Smooth muscle cell (in vitro differentiated cells): Measurements from ENCODE around the gene BRD3. TPM values are rescaled to one million over a fixed set of nuclear protein-coding genes. Genes with fewer than 3 reads are reported as not detected.
"Not testable (repeated sequence)": the region's sequence is repeated elsewhere in the genome, so short reads cannot be mapped to it uniquely, and the experiment has no call there.

Experiments used
- DNase-seq: peaks from one replicate; lab custom pipeline; 2025; ENCODE audit not compliant: unreplicated experiment; lab: John Stamatoyannopoulos, UW
- H2AFZ ChIP-seq: fragments of 200-600 bp; sonication (generic); 2 replicates; pipeline ENCODE4 v1.6.0; 2016; ENCODE audit warnings: antibody characterized with exemption, low read depth, mild to moderate bottlenecking
- H3F3A ChIP-seq: fragments of 200-600 bp; sonication (generic); 2 replicates; pipeline ENCODE4 v1.6.0; 2017; ENCODE audit warnings: antibody characterized with exemption, low read depth
- H3K27ac ChIP-seq: fragments of 200-600 bp; sonication (generic); 2 replicates; pipeline ENCODE4 v1.5.1; 2016; ENCODE audit warnings: low read depth, mild to moderate bottlenecking
- H3K27me3 ChIP-seq: fragments of 200-600 bp; sonication (generic); 2 replicates; pipeline ENCODE4 v1.6.1; 2016; ENCODE audit warnings: low read depth, mild to moderate bottlenecking
- H3K36me3 ChIP-seq: fragments of 200-600 bp; sonication (generic); 2 replicates; pipeline ENCODE4 v1.5.1; 2016; ENCODE audit warnings: low read depth
- H3K4me1 ChIP-seq: fragments of 200-600 bp; sonication (generic); 2 replicates; pipeline ENCODE4 v1.5.1; 2016; ENCODE audit warnings: low read depth
- H3K4me2 ChIP-seq: fragments of 200-600 bp; sonication (generic); 2 replicates; pipeline ENCODE4 v1.6.0; 2016; ENCODE audit warnings: mild to moderate bottlenecking
- H3K4me3 ChIP-seq: fragments of 200-600 bp; sonication (generic); 2 replicates; pipeline ENCODE4 v1.5.1; 2016; ENCODE audit warnings: mild to moderate bottlenecking
- H3K79me2 ChIP-seq: fragments of 200-600 bp; sonication (generic); 2 replicates; pipeline ENCODE4 v1.6.0; 2016; ENCODE audit warnings: low read depth, mild to moderate bottlenecking
- H3K9ac ChIP-seq: fragments of 200-600 bp; sonication (generic); 2 replicates; pipeline ENCODE4 v1.6.0; 2016; ENCODE audit warnings: low read depth
- H3K9me3 ChIP-seq: fragments of 200-600 bp; sonication (generic); replicated peaks from 2 replicates; pipeline ENCODE4 v1.5.1; 2016; ENCODE audit warnings: low read depth
- H4K20me1 ChIP-seq: fragments of 200-600 bp; sonication (generic); 2 replicates; pipeline ENCODE4 v1.6.0; 2016; ENCODE audit warnings: low read depth
- CTCF ChIP-seq: fragments of 200-600 bp; sonication (generic); IDR thresholded peaks from 2 replicates; pipeline ENCODE4 v1.5.1; 2017; ENCODE audit warnings: borderline replicate concordance, mild to moderate bottlenecking, antibody characterized with exemption; ENCODE audit not compliant: insufficient read depth, poor library complexity, severe bottlenecking
- WGBS: methylation state at CpG from one replicate; pipeline ENCODE4 v1.1.7; 2016; ENCODE audit warnings: low lambda C conversion rate; 5-methylcytosine and 5-hydroxymethylcytosine counted together
- polyA plus RNA-seq: library from polyadenylated mRNA; unstranded; fragments of >200 nt; fragmentation: Nextera tagmentation; extraction: Ambion mirVana; gene quantifications from 2 replicates; pipeline ENCODE4 v1.2.1, GENCODE V29; 2016
- total RNA-seq: library from RNA; depleted of rRNA; stranded (reverse); fragments of >200 nt; gene quantifications from 2 replicates; pipeline ENCODE4 v1.2.3, GENCODE V29; 2014

BRD3 gene
- total and polyA plus RNA-seq, 2 experiments from 2014 or later, result 9.2 to 34.1 TPM

DNA sequence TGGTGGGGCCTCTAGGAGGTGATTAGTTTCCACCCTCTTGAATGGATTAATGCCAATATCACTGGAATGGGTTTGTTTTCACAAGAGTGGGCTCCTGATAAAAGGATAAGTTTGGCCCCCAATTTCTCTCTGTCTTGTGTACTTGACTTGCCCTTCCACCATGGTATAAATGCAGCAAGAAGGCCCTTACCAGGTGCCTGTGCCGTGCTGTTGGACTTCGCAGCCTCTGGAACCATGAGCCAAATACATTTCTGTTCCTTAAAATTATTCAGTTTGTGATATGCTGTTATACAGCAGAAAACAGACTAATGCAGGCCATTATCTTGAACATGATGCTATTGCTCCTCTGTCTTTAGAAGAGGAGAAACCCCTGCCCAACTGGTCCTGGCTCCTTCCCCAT, 17.8 kb upstream of the BRD3 start:
- Histone ChIP-seq H3K9me3 (no peaks in the 10 kb centered on the region), H3K27ac (no peak overlapping the region), H3K4me3 (no peak overlapping the region), H3K4me2 (no peak overlapping the region), H3K79me2 (no peaks in the 10 kb centered on the region), H3K4me1 (no peaks in the 10 kb centered on the region), H2AFZ (no peak overlapping the region), H3K27me3 (no peaks in the 10 kb centered on the region), H3F3A (no peaks in the 10 kb centered on the region), H3K9ac (no peak overlapping the region), H4K20me1 (no peaks in the 10 kb centered on the region), H3K36me3 (no peaks in the 10 kb centered on the region)
- 100% methylated on average over 2 of the region's 2 CpGs for WGBS
- DNase-seq, result no peak
- no peak for TF ChIP-seq CTCF

DNA sequence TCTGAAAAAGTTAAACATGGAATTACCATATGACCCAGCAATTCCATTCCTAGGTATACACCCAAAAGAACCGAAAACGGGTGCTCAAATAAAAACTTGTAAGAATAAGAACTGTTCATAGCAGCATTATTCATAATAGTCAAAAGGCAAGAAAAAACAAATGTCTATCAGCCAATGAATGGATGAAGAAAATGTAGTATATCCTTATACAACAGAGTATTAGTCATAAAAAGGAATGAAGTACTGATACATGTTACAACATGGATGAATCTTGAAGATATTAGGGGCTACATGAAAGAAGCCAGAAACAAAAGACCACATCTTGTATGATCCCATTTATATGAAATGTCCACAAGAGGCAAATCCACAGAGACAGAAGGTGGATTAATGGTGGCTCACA, 15.6 kb upstream of the BRD3 start:
- Histone ChIP-seq H3K4me3 (no peak overlapping the region), H3K9me3 (no peaks in the 10 kb centered on the region), H3F3A (no peaks in the 10 kb centered on the region), H3K4me1 (no peaks in the 10 kb centered on the region), H3K79me2 (no peaks in the 10 kb centered on the region), H3K4me2 (no peak overlapping the region), H3K9ac (no peak overlapping the region), H2AFZ (no peak overlapping the region), H4K20me1 (no peaks in the 10 kb centered on the region), H3K27me3 (no peaks in the 10 kb centered on the region), H3K27ac (no peak overlapping the region), H3K36me3 (no peaks in the 10 kb centered on the region)
- no peak for TF ChIP-seq CTCF
- WGBS, result 96% methylated on average over 2 of the region's 2 CpGs
- DNase-seq, result no peak

GRCh38 chr9:134076644-134077043, 8.8 kb upstream of the BRD3 start:
- Histone ChIP-seq H3K79me2 (no peaks in the 10 kb centered on the region), H3K4me3 (no peak overlapping the region), H3K4me1 (no peaks in the 10 kb centered on the region), H3K9ac (no peak overlapping the region), H2AFZ (no peak overlapping the region), H3K4me2 (no peak overlapping the region), H3K9me3 (no peaks in the 10 kb centered on the region), H4K20me1 (no peaks in the 10 kb centered on the region), H3K36me3 (no peaks in the 10 kb centered on the region), H3K27me3 (no peaks in the 10 kb centered on the region), H3K27ac (no peak overlapping the region), H3F3A (no peaks in the 10 kb centered on the region)
- DNase-seq, result no peak
- TF ChIP-seq CTCF, result no peak
- WGBS, result 0% methylated on average over 1 of the region's 1 CpG

GRCh38 chr9:134075689-134076088, 7.9 kb upstream of the BRD3 start:
- H3K9ac ChIP-seq, H3K36me3 ChIP-seq: not testable (repeated sequence)

More at GRCh38 chr9:134075689-134076088, 7.9 kb upstream of the BRD3 start:
- not testable (repeated sequence) for H3K4me2 ChIP-seq, H2AFZ ChIP-seq, H3K79me2 ChIP-seq, H3K4me3 ChIP-seq, H3K27ac ChIP-seq, DNase-seq, H3K27me3 ChIP-seq, H3F3A ChIP-seq, H3K9me3 ChIP-seq, H3K4me1 ChIP-seq, H4K20me1 ChIP-seq
- WGBS, result 79% methylated on average over 25 of the region's 31 CpGs
